ENCODE results near the gene CDH4.

DNA sequence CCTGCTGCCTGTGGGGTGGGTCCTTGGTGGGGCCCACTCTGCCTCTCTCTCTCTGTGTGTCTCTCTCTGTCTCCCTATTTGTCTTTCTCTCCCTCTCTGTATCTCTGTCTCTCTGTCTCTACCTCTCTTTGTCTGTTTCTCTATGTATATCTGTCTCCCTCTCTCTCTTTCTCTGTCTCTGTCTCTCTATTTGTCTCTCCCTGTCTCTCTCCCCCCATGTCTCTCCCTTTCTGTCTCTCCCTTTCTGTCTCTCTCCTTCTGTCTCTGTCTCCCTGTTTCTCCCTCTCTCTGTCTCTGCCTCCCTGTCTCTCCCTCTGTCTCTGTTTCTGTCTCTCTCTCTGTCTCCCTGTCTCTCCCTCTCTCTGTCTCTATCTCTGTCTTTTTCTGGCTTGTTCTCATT lies 353.2 kb downstream of the CDH4 start:
- TF ChIP-seq EP300 (IDR thresholded peaks at IDR 0.05; ENCODE audit: borderline replicate concordance) = no peak
- TF ChIP-seq YY1 (IDR thresholded peaks at IDR 0.05; ENCODE audit: low read depth) = no peak
- TF ChIP-seq RAD21 (IDR thresholded peaks at IDR 0.05; ENCODE audit: low read depth) = no peak
- TF ChIP-seq TAF1 (IDR thresholded peaks at IDR 0.05; ENCODE audit: low read depth) = no peak
- TF ChIP-seq, protein P1, sequence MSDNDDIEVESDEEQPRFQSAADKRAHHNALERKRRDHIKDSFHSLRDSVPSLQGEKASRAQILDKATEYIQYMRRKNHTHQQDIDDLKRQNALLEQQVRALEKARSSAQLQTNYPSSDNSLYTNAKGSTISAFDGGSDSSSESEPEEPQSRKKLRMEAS (IDR thresholded peaks at IDR 0.05) = no peak
- TF ChIP-seq TEAD4 (IDR thresholded peaks at IDR 0.05) = no peak
- TF ChIP-seq, protein P2, sequence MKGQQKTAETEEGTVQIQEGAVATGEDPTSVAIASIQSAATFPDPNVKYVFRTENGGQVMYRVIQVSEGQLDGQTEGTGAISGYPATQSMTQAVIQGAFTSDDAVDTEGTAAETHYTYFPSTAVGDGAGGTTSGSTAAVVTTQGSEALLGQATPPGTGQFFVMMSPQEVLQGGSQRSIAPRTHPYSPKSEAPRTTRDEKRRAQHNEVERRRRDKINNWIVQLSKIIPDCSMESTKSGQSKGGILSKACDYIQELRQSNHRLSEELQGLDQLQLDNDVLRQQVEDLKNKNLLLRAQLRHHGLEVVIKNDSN (IDR thresholded peaks at IDR 0.05) = no peak
- TF ChIP-seq NFIC (IDR thresholded peaks at IDR 0.05) = no peak
- TF ChIP-seq, protein P3, sequence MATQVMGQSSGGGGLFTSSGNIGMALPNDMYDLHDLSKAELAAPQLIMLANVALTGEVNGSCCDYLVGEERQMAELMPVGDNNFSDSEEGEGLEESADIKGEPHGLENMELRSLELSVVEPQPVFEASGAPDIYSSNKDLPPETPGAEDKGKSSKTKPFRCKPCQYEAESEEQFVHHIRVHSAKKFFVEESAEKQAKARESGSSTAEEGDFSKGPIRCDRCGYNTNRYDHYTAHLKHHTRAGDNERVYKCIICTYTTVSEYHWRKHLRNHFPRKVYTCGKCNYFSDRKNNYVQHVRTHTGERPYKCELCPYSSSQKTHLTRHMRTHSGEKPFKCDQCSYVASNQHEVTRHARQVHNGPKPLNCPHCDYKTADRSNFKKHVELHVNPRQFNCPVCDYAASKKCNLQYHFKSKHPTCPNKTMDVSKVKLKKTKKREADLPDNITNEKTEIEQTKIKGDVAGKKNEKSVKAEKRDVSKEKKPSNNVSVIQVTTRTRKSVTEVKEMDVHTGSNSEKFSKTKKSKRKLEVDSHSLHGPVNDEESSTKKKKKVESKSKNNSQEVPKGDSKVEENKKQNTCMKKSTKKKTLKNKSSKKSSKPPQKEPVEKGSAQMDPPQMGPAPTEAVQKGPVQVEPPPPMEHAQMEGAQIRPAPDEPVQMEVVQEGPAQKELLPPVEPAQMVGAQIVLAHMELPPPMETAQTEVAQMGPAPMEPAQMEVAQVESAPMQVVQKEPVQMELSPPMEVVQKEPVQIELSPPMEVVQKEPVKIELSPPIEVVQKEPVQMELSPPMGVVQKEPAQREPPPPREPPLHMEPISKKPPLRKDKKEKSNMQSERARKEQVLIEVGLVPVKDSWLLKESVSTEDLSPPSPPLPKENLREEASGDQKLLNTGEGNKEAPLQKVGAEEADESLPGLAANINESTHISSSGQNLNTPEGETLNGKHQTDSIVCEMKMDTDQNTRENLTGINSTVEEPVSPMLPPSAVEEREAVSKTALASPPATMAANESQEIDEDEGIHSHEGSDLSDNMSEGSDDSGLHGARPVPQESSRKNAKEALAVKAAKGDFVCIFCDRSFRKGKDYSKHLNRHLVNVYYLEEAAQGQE (IDR thresholded peaks at IDR 0.05; ENCODE audit: low read depth) = no peak
- TF ChIP-seq TCF12 (IDR thresholded peaks at IDR 0.05; ENCODE audit: low read depth) = no peak
- TF ChIP-seq FOXM1 (IDR thresholded peaks at IDR 0.05; ENCODE audit: borderline replicate concordance, low read depth) = no peak

Data from Ishikawa (cell line).